Neural progenitor cell (in vitro differentiated cells): ENCODE measurements around the gene RAE1.

Source experiments
- EZH2 ChIP-seq: fragments of 200-600 bp; sonication (generic); IDR thresholded peaks from 2 replicates; pipeline ENCODE4 v1.6.1; 2017; ENCODE audit warnings: antibody characterized with exemption, mild to moderate bottlenecking, moderate library complexity
- TF ChIP-seq, protein P1 (sequence below): fragments of 200-600 bp; sonication (generic); IDR thresholded peaks from 2 replicates; pipeline ENCODE4 v1.5.1; 2017; ENCODE audit warnings: antibody characterized with exemption, mild to moderate bottlenecking

DNA sequence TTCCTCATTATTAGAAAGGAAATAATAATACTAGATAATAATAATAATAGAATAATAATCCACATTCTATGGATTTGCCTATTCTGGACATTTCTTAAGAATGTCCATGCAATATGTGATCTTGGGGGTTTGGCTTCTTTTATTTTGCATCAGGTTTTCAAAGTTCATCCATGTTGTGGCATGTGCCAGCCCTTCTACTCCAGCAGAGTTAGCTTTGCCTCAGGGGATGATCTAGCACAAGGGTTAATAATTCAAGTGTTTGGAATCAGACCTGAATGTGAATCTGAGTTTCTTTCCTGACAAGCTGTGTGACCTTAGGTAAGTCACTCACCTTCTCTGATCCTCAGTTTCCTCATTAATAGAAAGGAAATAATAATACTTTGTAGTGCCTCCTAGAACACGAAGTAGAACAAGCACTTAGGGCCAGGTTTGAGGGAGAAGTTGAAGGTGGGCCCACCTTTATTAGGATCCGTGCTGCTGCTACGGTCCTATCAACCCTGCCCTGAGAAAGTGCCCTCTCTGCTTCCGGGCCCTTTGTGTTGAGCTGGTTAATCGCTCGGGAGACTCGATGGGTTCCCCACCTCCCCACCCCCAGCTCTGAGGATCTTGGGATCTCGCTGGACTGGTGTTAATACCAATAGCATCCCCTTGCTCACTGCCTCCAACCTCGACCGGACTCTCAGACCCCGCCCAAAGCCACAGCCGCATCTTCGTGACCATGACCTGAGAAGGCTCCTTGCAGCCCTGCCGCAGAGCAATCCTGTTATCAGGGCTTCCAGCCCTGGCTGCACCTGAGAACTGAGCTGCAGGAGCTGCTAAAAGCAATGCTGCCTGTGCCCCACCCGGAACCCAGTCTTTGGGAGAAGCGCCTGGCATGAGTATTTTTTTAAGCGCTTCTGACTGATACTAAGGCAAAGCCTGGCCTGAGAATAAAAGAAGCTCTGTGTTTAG lies 67.0 kb downstream of the RAE1 start:
- TF ChIP-seq, protein P1, sequence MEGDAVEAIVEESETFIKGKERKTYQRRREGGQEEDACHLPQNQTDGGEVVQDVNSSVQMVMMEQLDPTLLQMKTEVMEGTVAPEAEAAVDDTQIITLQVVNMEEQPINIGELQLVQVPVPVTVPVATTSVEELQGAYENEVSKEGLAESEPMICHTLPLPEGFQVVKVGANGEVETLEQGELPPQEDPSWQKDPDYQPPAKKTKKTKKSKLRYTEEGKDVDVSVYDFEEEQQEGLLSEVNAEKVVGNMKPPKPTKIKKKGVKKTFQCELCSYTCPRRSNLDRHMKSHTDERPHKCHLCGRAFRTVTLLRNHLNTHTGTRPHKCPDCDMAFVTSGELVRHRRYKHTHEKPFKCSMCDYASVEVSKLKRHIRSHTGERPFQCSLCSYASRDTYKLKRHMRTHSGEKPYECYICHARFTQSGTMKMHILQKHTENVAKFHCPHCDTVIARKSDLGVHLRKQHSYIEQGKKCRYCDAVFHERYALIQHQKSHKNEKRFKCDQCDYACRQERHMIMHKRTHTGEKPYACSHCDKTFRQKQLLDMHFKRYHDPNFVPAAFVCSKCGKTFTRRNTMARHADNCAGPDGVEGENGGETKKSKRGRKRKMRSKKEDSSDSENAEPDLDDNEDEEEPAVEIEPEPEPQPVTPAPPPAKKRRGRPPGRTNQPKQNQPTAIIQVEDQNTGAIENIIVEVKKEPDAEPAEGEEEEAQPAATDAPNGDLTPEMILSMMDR = no peak
- no peak for TF ChIP-seq EZH2
